Activated CD8-positive, alpha-beta T cell treated with anti-CD3 and anti-CD28 coated beads for 36 hours (primary cell): ENCODE measurements around the gene CCDC167. TPM values are rescaled to one million over a fixed set of nuclear protein-coding genes. Genes with fewer than 3 reads are reported as not detected.

Experiments used
- ATAC-seq: fragments of 200-7000 bp; cut with Tn5 transposase; one replicate; pipeline ENCODE4 v1.10.0; 2021; ENCODE audit warnings: mild to moderate bottlenecking, moderate library complexity
- CTCF ChIA-PET: fragments of 350-600 bp; sonication (Branson Sonifier 250); formaldehyde crosslinking; loops from one replicate; lab custom pipeline; 2021; ENCODE audit warnings: antibody characterized with exemption; lab: Charles Lee
- POLR2A ChIA-PET: fragments of 350-600 bp; sonication (Branson Sonifier 250); formaldehyde crosslinking; loops from one replicate; lab custom pipeline; 2021; ENCODE audit warnings: antibody characterized with exemption; lab: Charles Lee
- DNase-seq: peaks from one replicate; pipeline ENCODE4 v3.0.0-alpha.2; 2020
- H3K27ac Mint-ChIP-seq: one replicate; pipeline ENCODE4 v1.8.0; 2021; ENCODE audit warnings: mild to moderate bottlenecking, mixed read lengths
- H3K27me3 Mint-ChIP-seq: one replicate; pipeline ENCODE4 v1.8.0; 2021; ENCODE audit warnings: mixed read lengths
- H3K36me3 Mint-ChIP-seq: one replicate; pipeline ENCODE4 v1.8.0; 2021; ENCODE audit warnings: low read depth, mixed read lengths
- H3K4me1 Mint-ChIP-seq: one replicate; pipeline ENCODE4 v1.8.0; 2021; ENCODE audit warnings: low read depth, mixed read lengths
- H3K4me3 Mint-ChIP-seq: one replicate; pipeline ENCODE4 v1.8.0; 2021; ENCODE audit warnings: mild to moderate bottlenecking, moderate library complexity, mixed read lengths
- H3K9me3 Mint-ChIP-seq: one replicate; pipeline ENCODE4 v1.8.0; 2021; ENCODE audit warnings: mixed read lengths
- intact Hi-C: fragments of 100-400 bp; cut with micrococcal nuclease; formaldehyde crosslinking; loops from one replicate; pipeline ENCODE4 v1.10.0; 2022
- total RNA-seq, 2 experiments: library from RNA; stranded (reverse); gene quantifications; one replicate each; pipeline ENCODE4 v1.2.3, GENCODE V29; 2021
- TF ChIP-seq, protein P1 (sequence below): fragments of 200-600 bp; IDR thresholded peaks from one replicate; pipeline ENCODE4 v1.8.0; 2022; ENCODE audit warnings: antibody characterized with exemption, mild to moderate bottlenecking

CCDC167 gene
- total RNA-seq, 2 experiments from 2014 or later = 63.7 to 68.1 TPM

DNA sequence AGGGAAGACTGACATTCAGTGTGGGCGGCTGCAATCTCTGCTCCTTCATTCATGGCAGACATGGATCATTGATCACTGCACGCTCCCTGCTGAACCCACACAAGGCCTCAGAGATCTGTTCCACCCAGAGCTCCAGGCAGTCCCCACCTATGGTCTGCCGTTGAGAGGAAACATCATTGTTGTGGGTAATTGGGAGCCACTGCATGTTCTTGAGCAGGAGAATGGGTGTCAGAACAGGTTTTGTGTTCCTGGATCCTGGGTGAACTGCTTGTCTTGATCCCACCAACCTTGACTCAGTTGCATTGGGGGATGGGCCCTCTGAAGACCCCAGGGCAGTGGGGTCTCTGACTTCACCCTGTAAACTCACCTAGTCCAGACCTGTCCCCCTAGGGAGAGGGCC is 23.1 kb upstream of the CCDC167 start:
- Mint-ChIP-seq H3K27ac (no peak overlapping the region), H3K4me3 (no peak overlapping the region), H3K9me3 (peaks cover 4% of the 10 kb centered on the region), H3K4me1 (peaks cover 73% of the 10 kb centered on the region), H3K36me3 (peaks cover 13% of the 10 kb centered on the region), H3K27me3 (no peaks in the 10 kb centered on the region)
- ChIA-PET POLR2A (interaction anchor here (0.8 kb wide), 1 partner anchor 14 kb away, joined by 3 read pairs; no protein-coding TSS in a partner anchor), CTCF (interaction anchor here (0.9 to 1.3 kb wide), 4 partner anchors 9 to 43 kb away, joined by 3 read pairs; no protein-coding TSS in a partner anchor)
- TF ChIP-seq, protein P1, sequence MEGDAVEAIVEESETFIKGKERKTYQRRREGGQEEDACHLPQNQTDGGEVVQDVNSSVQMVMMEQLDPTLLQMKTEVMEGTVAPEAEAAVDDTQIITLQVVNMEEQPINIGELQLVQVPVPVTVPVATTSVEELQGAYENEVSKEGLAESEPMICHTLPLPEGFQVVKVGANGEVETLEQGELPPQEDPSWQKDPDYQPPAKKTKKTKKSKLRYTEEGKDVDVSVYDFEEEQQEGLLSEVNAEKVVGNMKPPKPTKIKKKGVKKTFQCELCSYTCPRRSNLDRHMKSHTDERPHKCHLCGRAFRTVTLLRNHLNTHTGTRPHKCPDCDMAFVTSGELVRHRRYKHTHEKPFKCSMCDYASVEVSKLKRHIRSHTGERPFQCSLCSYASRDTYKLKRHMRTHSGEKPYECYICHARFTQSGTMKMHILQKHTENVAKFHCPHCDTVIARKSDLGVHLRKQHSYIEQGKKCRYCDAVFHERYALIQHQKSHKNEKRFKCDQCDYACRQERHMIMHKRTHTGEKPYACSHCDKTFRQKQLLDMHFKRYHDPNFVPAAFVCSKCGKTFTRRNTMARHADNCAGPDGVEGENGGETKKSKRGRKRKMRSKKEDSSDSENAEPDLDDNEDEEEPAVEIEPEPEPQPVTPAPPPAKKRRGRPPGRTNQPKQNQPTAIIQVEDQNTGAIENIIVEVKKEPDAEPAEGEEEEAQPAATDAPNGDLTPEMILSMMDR = no peak
- intact Hi-C loops = no loop called here
- DNase-seq = no peak
- no peak for ATAC-seq

DNA sequence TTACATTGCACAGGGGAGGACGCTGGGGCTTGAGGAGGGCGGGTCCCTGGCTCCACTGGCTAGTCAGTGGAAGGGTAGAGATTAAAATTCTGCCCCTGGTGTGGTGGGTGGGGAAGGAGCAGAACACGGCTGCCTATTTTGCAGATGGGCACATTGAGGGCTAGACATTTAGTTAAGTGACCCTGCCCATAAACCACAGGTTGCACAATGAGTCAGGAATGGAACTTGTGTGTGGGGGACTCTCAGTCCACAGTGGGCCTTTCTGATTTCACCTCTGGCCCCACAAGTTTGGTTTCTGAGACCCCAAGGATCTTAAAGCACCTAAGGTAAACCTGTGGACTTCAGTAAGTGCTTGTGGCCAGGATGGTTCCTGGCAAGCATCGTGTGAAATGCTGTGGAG is 22.0 kb upstream of the CCDC167 start:
- DNase-seq = peak; percentile 59
- H3K4me1 Mint-ChIP-seq = peaks cover 77% of the 10 kb centered on the region
- intact Hi-C loops = no loop called here
- no peaks in the 10 kb centered on the region for H3K27me3 Mint-ChIP-seq
- TF ChIP-seq, protein P1 = no peak
- peaks cover 4% of the 10 kb centered on the region for H3K9me3 Mint-ChIP-seq
- ChIA-PET POLR2A (interaction anchor here (1.3 kb wide), 1 partner anchor 10 kb away, joined by 3 read pairs; no protein-coding TSS in a partner anchor), CTCF (interaction anchor here (1.0 to 1.3 kb wide), 2 partner anchors 10 to 39 kb away, joined by 3 read pairs; no protein-coding TSS in a partner anchor)
- H3K36me3 Mint-ChIP-seq = peaks cover 13% of the 10 kb centered on the region
- ATAC-seq = no peak
- no peak overlapping the region for H3K4me3 Mint-ChIP-seq
- H3K27ac Mint-ChIP-seq = peak overlapping the region; percentile 67

DNA sequence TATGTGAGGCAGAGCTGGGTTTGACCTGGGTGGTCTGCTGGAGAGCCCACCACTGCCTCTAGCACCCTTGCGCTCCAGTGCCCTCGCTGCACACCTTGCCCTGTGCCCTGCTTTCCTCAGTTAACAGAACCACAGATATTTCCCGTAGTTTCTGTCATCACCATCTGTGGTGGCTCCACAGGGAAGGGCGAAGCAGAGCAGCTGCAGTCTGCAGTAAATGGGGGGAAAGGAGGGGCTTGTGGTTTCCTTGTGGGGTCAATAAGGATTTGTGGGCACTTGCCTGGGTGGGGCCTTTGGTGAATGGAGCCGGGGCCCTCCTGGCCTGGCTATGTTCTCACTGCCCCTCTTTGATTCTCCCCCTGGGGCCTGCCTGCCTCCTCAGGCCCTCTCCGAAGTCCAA is 21.2 kb upstream of the CCDC167 start:
- H3K9me3 Mint-ChIP-seq = peaks cover 4% of the 10 kb centered on the region
- no peaks in the 10 kb centered on the region for H3K27me3 Mint-ChIP-seq
- no peak for DNase-seq
- CTCF ChIA-PET = no interaction called here
- peaks cover 13% of the 10 kb centered on the region for H3K36me3 Mint-ChIP-seq
- no peak for ATAC-seq
- intact Hi-C loops = no loop called here
- peaks cover 78% of the 10 kb centered on the region for H3K4me1 Mint-ChIP-seq
- peak overlapping the region; percentile 67 for H3K27ac Mint-ChIP-seq
- TF ChIP-seq, protein P1 = no peak
- no peak overlapping the region for H3K4me3 Mint-ChIP-seq
- POLR2A ChIA-PET = interaction anchor here (1.3 kb wide), 1 partner anchor 10 kb away, joined by 3 read pairs; no protein-coding TSS in a partner anchor

DNA sequence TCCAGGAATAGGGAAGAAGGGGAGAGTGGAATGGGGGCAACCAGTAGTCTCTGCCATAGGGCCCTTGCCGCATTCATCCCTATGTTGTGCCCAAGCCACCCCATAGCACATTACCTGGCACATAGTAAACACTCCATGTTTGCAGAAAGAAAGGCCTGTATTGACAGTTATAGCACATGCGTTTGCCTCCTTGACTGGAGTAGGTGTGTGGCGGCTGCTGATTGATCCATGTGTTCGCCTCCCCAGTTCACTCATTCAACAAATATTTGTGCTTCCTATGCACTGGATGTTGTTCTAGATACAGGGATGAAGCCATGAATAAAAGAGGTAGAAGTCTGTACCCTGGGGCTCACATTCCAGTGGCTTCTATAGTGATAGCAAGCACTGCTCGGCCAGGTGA is 19.8 kb upstream of the CCDC167 start:
- Mint-ChIP-seq H3K27ac (peak overlapping the region; percentile 65), H3K27me3 (no peaks in the 10 kb centered on the region), H3K36me3 (peaks cover 13% of the 10 kb centered on the region), H3K4me3 (peak overlapping the region; percentile 78), H3K4me1 (peaks cover 76% of the 10 kb centered on the region), H3K9me3 (peaks cover 4% of the 10 kb centered on the region)
- intact Hi-C loops = loop anchor here (5.0 kb wide), 1 partner anchor 33 kb away; no protein-coding TSS in a partner anchor
- ATAC-seq (no peak), DNase-seq (no peak)
- POLR2A ChIA-PET = interaction anchor here (0.9 to 4.5 kb wide), 5 partner anchors 11 to 37 kb away, joined by 3 to 109 read pairs (median 23); partner anchors contain the start of gene CCDC167
- CTCF ChIA-PET = interaction anchor here (0.7 to 4.1 kb wide), 3 partner anchors 24 to 129 kb away, joined by 3 to 33 read pairs (median 5); no protein-coding TSS in a partner anchor
- TF ChIP-seq, protein P1 = no peak

DNA sequence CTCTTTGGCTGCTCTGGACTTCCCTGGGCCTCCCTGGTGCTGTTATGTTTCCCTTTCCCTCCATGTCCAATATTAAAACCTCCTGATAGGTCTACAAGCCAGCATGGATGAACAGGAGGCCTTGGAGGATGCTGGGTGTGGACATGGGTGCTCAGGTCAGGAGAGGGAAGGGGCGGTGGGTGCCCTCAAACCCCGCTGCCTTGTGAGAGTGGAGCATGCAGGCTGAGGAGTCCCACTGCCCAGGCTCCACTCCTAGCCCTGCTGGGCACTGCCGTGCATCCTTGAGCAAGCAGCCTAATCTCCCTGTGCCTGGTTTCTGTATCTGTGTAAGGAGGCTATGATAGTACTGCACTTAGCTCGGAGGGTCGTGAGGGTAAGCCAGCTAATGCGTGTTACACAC is 18.4 kb upstream of the CCDC167 start:
- intact Hi-C loops = loop anchor here (5.0 kb wide), 1 partner anchor 34 kb away; no protein-coding TSS in a partner anchor
- Mint-ChIP-seq H3K4me3 (peak overlapping the region; percentile 78), H3K36me3 (peaks cover 13% of the 10 kb centered on the region), H3K9me3 (peaks cover 4% of the 10 kb centered on the region), H3K27me3 (no peaks in the 10 kb centered on the region), H3K4me1 (peaks cover 86% of the 10 kb centered on the region), H3K27ac (peak overlapping the region; percentile 97)
- TF ChIP-seq, protein P1 = no peak
- no peak for ATAC-seq
- CTCF ChIA-PET = interaction anchor here (0.7 to 4.1 kb wide), 6 partner anchors 15 to 48 kb away, joined by 3 to 33 read pairs (median 6); no protein-coding TSS in a partner anchor
- no peak for DNase-seq
- POLR2A ChIA-PET = interaction anchor here (0.6 to 4.5 kb wide), 12 partner anchors 10 to 47 kb away, joined by 3 to 109 read pairs (median 10); partner anchors contain the start of gene CCDC167
